Heart right ventricle (tissue), 16 donors: ENCODE measurements around the gene DGCR6. TPM values are rescaled to one million over a fixed set of nuclear protein-coding genes. Genes with fewer than 3 reads are reported as not detected.
"Not testable (repeated sequence)": the region's sequence is repeated elsewhere in the genome, so short reads cannot be mapped to it uniquely, and the experiment has no call there.

Source experiments
- ATAC-seq, 8 donors: fragments of 200-7000 bp; cut with Tn5 transposase; one replicate each; pipeline ENCODE4 v1.9.1; 2020; ENCODE audit warnings: mild to moderate bottlenecking in 8 of 8, moderate library complexity in 8 of 8, moderate number of reproducible peaks in 1 of 8
- DNase-seq, 2 donors: peaks; one replicate each; pipeline ENCODE4 v3.0.0-alpha.2; 2020
- H3K27ac ChIP-seq, 10 donors: fragments of 200-600 bp; sonication (generic) in 2 of 10; one replicate each; pipeline versions ENCODE4 v1.5.0 to v1.8.0; 2020 to 2022; ENCODE audit warnings: mild to moderate bottlenecking in 3 of 10
- H3K27me3 ChIP-seq, 7 donors: fragments of 200-600 bp; one replicate each; pipeline ENCODE4 v1.8.0; 2021 to 2022; ENCODE audit warnings: mild to moderate bottlenecking in 2 of 7
- H3K36me3 ChIP-seq, 9 donors: fragments of 200-600 bp; sonication (generic) in 1 of 9; one replicate each; pipeline versions ENCODE4 v1.5.0 to v1.8.0; 2020 to 2022; ENCODE audit warnings: mild to moderate bottlenecking in 2 of 9
- H3K4me1 ChIP-seq, 9 donors: fragments of 200-600 bp; sonication (generic) in 1 of 9; one replicate each; pipeline versions ENCODE4 v1.5.0 to v1.8.0; 2020 to 2022; ENCODE audit warnings: mild to moderate bottlenecking in 4 of 9
- H3K4me3 ChIP-seq, 10 donors: fragments of 200-600 bp; sonication (generic) in 2 of 10; one replicate each; pipeline versions ENCODE4 v1.5.0 to v1.8.0; 2020 to 2022; ENCODE audit warnings: mild to moderate bottlenecking in 7 of 10, moderate library complexity in 2 of 10
- H3K9me3 ChIP-seq, 11 donors: fragments of 200-600 bp in 10 of 11; sonication (generic) in 2 of 11; one replicate each; pipeline versions ENCODE4 v1.5.0 to v1.8.0; 2013 to 2022; ENCODE audit warnings: mild to moderate bottlenecking in 2 of 11, control low read depth in 1 of 11, moderate library complexity in 1 of 11
- WGBS, 2 donors: extraction: QIAGEN DNeasy Blood & Tissue Kit; methylation state at CpG; one replicate each; pipeline ENCODE4 v1.1.7; 2013; ENCODE audit warnings: inconsistent platforms in 1 of 2; 5-methylcytosine and 5-hydroxymethylcytosine counted together
- intact Hi-C, 10 donors: fragments of 100-400 bp; cut with DNase I; formaldehyde crosslinking; loops; one replicate each; pipeline versions ENCODE4 v1.11.1 to v1.14.2; 2022
- polyA plus RNA-seq, 2 donors: library from polyadenylated mRNA; stranded (reverse); fragments of 200-250 nt; gene quantifications; one replicate each; pipeline ENCODE4 v1.2.3, GENCODE V29; 2013
- total RNA-seq, 10 donors: library from RNA; stranded (reverse); fragmentation: NEBNext Ultra II Directional in 3 of 10; extraction: Animal tissue kit (Norgen Biotek cat#: 25700) in 3 of 10; gene quantifications; one replicate each; pipeline versions ENCODE4 v1.2.1 to v1.2.4, GENCODE V29; 2021 to 2023
- donor health status: Arrhythmogenic right ventricular cardiomyopathy.
- donor health status: ischemic (EF 13 %, LVEDD 7.1; RV severe dilation, severe dysfunction).
- donor health status: healthy with polysubstance abuse.
- donor health status: DM: no; HTN: yes; CAD: no.
- donor health status: DM: no; HTN: no; CAD: no.
- donor health status: ischemic (EF 25% LVEDD 6.9; RV normal size, moderate dysfunction).
- donor health status: ischemic (EF 25% LVEDD 5.7; RV mildly dilated, moderate dysfunction).
- donor health status: healthy.
- donor health status: DM: yes; HTN: yes; CAD: no.
- donor health status: Ischemic cardiomyopathy.
- donor health status: ischemic (EF 35%, LVEDD 5.7; RV mildly dilated, moderate dysfunction).
- donor health status: nonischemic (EF 11% LVEDD 7.7; RV severe dilation, severe dysfunction).
- donor health status: DM: yes; HTN: yes; CAD: no.
- donor health status: PGD.
- donor health status: ischemic (EF 29% LVEDD 5.4; RV normal size, mild dysfunction).
- donor health status: nonischemic (EF 23%, LVEDD 6.1; RV moderate dilation, normal function).

The DGCR6 gene
- total and polyA plus RNA-seq, 12 donors = 4.4 to 17.5 (median 8.0) TPM

DNA sequence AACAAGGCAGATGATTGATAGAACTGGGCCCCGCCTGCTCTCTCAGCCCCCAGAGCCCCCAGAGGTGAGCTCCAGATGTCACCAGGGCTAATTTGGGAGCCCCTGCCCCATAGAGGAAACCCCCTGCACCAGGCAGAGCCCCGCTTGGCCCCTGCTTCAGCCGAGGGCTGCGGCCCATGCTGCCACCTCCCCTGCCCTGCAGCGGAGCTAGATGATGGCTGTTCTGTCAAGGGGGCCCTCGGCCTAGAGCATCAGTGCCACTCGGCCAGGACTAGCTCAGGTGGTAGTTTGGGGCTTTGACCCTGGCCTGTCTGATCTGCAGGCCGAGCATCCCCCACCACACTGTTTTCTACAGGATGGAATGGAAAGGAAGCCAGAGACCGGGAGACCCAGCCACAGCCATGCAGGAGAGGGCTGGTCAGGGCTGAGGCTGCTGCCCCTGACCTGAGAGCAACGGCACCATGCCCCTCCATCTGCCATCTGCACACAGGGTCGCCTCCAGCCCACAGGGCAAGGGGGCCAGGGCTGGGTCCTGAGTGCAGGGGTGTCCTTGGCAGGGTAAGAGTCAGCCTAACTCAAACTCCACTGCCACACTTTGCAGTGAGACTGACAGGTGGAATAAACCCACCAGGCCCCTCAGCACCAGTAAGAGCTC, 54.2 kb downstream of the DGCR6 start:
- H3K4me1 ChIP-seq, H3K4me3 ChIP-seq, H3K36me3 ChIP-seq, intact Hi-C loops, ATAC-seq, H3K27me3 ChIP-seq, H3K27ac ChIP-seq, H3K9me3 ChIP-seq, DNase-seq: not testable (repeated sequence)
- WGBS, 2 donors = 71 to 80% methylated on average over 9 to 10 of the region's 11 CpGs

DNA sequence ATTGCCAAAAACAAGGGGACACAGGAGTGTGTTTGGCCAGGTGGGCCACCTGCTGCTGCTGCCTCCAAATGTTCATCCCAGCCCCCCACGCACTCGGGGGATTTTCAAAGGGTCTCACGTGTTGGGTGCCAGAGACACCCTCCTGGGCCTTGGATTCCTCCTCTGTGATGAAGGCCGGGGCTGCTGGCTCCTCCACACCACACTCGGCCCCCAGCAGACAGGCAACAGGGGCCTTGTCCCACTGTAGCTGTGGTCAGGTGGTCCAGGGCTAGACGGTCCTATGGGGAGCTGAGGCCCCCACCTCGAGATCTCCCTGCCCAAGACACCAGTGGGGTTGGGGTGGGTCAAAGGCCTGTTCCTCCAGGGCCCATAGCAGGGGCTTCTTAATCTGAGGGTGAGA, 55.1 kb downstream of the DGCR6 start:
- DNase-seq, intact Hi-C loops: not testable (repeated sequence)

More for the DNA sequence above, 55.1 kb downstream of the DGCR6 start:
- not testable (repeated sequence) for H3K4me3 ChIP-seq, H3K27ac ChIP-seq, H3K4me1 ChIP-seq, H3K36me3 ChIP-seq, ATAC-seq, H3K27me3 ChIP-seq, H3K9me3 ChIP-seq
- WGBS, 2 donors = 63 to 67% methylated on average over 6 to 7 of the region's 7 CpGs

Other genes starting within 250 kb of the DGCR6 start
- gene PRODH, start 30.0 kb downstream of the DGCR6 start, total RNA-seq = 10 to 100 TPM in 2 of 10 donors, 1 to 10 TPM in 8; 1.2 to 23.7 (median 6.4) TPM
- 10 to 100 TPM in 1 of 2 donors, 1 to 10 TPM in 1; 4.1 to 14.4 TPM for gene PRODH, start 30.0 kb downstream of the DGCR6 start, polyA plus RNA-seq
- gene DGCR2, start 216.1 kb downstream of the DGCR6 start, total RNA-seq = 10 to 100 TPM; 27.0 to 58.0 (median 42.2) TPM
- 10 to 100 TPM; 17.0 to 28.5 TPM for gene DGCR2, start 216.1 kb downstream of the DGCR6 start, polyA plus RNA-seq
- gene TSSK2, start 225.0 kb downstream of the DGCR6 start, total RNA-seq = under 1 TPM in 1 of 10 donors, not detected in 9; 0.19 TPM
- under 1 TPM; 0.14 to 0.37 TPM for gene TSSK2, start 225.0 kb downstream of the DGCR6 start, polyA plus RNA-seq
- gene ESS2, start 238.3 kb downstream of the DGCR6 start, total RNA-seq = 10 to 100 TPM in 3 of 10 donors, 1 to 10 TPM in 7; 7.5 to 11.5 (median 9.2) TPM
- 10 to 100 TPM; 12.4 to 14.3 TPM for gene ESS2, start 238.3 kb downstream of the DGCR6 start, polyA plus RNA-seq
- not detected for gene GSC2, start 244.0 kb downstream of the DGCR6 start, total RNA-seq
- gene GSC2, start 244.0 kb downstream of the DGCR6 start, polyA plus RNA-seq = not detected